ENCODE results near the gene NPFFR2. TPM values are rescaled to one million over a fixed set of nuclear protein-coding genes. Genes with fewer than 3 reads are reported as not detected.
A peak's percentile ranks its signal among the peaks of the same experiment; 100 is the strongest.
"Not testable (repeated sequence)": the region's sequence is repeated elsewhere in the genome, so short reads cannot be mapped to it uniquely, and the experiment has no call there.

NPFFR2 gene
- total RNA-seq, 1 experiment from 2014 or later = not detected

DNA sequence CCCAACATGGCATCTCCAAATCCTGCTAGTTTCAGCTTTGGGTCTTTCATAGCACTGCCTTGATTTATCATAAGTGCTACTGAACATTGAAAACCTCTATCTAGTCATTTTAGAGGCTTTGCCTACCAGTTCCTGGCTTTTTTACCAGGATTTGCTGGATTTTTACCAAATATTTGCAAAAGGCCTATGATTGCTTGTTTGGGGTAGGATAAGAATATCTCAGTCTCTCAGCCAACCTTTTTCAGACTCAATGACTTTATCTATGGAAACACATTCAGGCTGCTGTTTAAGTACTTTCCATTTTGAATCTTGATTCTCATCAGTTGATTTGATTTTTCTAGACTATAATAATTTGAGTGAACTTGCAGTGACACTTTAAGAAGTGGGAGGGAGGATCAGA is 80.1 kb downstream of the NPFFR2 start:
- no peak for DNase-seq (ENCODE audit: low read depth)

DNA sequence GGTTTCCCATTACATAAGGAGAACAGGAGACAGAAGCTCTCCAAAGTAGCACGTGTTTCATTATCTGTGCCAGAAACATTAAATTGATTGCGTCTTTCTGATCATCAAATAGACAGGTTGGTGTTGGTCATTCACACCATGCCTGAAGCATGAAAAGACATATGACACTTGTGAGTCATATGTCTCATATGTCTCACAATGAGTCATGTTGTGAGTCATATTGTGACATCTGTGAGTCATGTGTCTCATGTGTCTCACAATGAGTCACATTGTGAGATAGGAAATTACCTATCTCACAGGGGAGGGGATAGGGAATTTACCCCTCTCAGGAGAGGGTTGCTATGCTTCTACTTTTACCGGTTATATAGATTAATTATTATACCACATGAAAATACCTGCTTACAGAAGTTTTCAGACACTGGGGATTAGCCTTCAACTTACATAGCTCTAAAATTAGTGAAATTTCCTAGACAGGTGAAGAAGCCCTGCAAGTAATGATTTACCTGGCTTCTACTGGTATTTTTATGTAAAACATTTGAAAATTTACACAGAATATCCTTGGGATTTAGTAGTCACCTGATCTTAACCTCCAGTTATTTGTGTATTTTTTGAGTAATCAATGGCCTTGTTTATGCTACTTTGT is 80.8 kb downstream of the NPFFR2 start:
- peak; percentile 80 for DNase-seq (ENCODE audit: low read depth)

DNA sequence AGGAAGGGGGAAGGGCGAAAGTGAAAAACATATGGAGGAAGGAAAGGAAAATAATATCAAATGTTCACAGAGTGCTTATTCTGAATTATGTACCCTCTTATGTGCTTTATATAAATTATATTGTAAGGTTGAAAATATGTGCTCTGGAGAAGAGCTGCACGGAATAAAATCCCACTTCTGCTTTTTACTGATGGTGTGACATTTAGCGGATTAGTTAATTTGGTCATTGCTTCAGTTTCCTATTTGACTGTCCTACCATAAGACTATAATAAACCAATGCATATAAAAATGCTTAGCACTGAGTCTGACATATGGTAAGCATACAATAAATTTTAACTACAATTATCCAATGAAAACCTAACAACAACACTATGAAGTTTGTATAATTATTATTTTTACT is 86.2 kb downstream of the NPFFR2 start:
- no peak for DNase-seq (ENCODE audit: low read depth)

DNA sequence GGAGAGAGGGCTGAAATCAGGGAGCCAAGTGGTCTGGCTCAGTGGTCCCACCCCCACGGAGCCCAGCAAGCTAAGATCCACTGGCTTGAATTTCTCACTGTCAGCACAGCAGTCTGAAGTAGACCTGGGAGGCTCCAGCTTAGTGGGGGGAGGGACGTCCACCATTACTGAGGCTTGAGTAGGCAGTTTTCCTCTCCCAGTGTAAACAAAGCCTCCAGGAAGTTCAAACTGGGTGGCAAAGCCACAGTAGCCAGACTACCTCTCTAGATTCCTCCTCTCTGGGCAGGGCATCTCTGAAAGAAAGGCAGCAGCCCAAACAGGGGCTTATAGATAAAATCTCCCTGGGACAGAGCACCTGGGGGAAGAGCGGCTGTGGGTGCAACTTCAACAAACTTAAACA is 88.1 kb downstream of the NPFFR2 start:
- no peak for DNase-seq (ENCODE audit: low read depth)

DNA sequence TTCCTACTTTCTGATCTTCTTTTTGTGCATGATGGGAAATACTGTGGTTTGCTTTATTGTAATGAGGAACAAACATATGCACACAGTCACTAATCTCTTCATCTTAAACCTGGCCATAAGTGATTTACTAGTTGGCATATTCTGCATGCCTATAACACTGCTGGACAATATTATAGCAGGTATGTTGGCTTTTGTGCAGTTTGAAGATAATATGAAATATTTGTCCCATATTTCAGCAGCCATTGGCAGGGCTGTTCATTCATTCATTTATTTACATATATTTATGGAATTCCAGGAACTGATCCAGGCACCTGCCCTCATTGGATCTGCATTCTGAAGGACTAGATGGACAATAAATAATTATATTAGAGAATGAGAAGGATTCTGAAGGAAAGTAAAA is 96.9 kb downstream of the NPFFR2 start:
- no peak for DNase-seq (ENCODE audit: low read depth)

DNA sequence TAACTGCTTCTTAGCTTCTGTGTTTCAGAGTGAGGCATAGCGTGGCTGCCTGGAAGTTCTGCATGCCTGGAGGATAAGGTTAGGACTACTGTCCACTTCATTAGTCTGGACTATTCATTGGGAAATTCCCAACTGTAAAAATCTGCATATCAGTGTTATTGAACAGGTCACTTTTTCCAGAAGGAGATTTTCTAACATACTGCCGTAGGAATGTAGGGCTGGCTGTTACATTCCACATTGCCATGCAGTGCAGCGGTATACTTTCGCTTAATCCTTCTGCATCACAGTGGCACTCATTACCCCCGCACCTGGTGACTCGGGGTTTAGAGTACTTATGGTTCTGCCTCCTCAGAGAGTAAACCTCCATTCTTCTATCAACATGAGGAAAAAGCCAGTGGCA is 104.6 kb downstream of the NPFFR2 start:
- no peak for DNase-seq (ENCODE audit: low read depth)

DNA sequence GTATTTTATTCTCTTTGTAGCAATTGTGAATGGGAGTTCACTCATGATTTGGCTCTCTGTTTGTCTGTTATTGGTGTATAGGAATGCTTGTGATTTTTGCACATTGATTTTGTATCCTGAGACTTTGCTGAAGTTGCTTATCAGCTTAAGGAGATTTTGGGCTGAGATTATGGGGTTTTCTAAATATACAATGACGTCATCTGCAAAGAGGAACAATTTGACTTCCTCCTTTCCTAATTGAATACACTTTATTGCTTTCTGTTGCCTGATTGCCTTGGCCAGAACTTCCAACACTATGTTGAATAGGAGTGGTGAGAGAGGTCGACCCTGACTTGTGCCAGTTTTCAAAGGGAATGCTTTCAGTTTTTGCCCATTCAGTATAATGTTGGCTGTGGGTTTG is 108.2 kb downstream of the NPFFR2 start:
- DNase-seq (ENCODE audit: low read depth) = not testable (repeated sequence)

DNA sequence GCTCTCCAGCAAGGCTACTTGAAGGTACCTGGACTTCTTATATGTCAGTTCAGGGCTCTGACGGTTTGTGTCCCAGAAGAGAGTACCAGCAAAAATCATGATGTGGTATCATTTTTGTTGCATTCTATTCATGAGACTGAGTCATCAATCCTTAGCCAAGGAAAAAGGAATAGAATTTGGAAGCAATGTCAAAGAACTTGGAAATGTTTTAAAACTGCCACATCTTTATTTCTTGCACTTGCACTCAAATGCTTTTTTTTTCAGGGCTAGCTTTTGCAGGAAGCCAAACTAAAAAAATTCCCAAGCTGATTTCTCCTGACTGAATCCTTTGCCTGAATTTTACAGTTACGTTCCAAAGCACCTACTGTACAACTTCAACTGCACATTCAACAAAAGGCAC is 112.4 kb downstream of the NPFFR2 start:
- DNase-seq (ENCODE audit: low read depth) = no peak

DNA sequence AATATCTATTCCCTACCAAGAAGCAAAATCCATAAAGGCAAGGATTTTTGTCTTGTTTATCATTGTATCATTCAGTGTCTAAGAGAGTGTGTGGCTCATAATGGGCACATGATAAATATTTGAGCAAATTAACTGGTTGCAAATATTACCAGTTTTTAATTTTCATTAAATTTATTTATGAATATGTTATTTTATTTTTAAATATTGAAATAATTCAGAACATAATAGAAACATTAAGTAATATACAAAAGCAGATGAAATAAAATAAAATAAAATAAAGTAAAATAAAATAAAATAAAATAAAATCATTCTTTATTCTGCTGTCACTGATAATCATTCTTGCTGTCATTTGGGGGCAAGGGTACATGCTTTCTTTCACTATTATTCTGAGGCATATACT is 120.9 kb downstream of the NPFFR2 start:
- no peak for DNase-seq (ENCODE audit: low read depth)

DNA sequence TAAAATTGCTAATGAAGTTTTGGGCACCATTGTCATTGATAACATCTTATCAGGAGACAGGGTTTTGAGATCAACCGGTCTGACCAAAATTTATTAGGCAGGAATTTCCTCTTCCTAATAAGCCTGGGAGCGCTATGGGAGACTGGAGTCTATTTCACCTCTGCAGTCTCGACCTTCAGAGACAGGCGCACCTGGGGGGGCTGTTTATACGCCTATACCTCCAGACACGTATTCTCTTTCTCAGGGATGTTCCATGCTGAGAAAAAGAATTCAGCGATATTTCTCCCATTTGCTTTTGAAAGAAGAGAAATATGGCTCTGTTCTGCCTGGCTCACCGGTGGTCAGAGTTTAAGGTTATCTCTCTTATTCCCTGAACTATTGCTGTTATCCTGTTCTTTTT is 121.8 kb downstream of the NPFFR2 start:
- DNase-seq (ENCODE audit: low read depth) = not testable (repeated sequence)

DNA sequence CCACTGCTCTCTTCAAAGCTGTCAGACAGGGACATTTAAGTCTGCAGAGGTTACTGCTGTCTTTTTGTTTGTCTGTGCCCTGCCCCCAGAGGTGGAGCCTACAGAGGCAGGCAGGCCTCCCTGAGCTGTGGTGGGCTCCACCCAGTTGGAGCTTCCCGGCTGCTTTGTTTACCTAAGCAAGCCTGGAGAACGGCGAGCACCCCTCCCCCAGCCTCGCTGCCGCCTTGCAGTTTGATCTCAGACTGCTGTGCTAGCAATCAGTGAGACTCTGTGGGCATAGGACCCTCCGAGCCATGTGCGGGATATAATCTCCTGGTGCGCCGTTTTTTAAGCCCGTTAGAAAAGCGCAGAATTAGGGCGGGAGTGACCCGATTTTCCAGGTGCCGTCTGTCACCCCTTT is 137.5 kb downstream of the NPFFR2 start:
- not testable (repeated sequence) for DNase-seq (ENCODE audit: low read depth)

DNA sequence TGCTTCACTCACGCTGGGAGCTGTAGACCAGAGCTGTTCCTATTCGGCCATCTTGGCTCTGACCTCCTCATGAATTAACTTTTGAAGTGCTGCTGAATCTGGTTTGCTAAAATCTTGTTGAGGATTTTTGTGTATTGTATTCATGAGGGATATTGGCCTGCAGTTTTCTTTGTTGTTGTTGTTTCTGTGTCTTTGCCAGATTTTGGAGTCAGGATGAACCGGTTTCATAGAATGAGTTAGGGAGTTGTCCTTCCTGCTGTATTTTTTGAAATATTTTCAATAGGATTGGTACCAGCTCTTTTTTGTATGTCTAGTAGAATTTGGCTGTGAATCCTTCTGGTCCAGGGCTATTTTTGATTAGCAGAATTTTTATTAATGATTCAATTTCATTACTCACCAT is 138.1 kb downstream of the NPFFR2 start:
- DNase-seq (ENCODE audit: low read depth) = no peak

DNA sequence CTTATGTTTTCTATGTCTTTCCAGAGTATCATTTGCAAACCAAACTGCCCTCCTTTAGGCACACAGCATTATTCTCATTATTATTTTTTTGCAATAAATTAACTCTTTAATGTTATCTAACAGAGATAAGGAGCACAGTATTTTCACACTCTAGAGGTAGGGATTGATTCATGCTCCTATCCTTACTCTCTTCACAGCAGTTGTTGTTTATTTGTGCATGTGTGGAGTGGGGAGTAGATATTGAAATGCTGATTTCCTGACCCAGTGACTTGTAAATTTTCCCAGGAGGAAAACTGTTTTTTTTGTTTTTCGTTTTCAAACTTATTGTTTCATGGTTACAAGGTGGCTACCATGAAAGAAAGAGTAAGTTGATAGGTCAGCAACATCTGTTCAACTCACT is 140.0 kb downstream of the NPFFR2 start:
- DNase-seq (ENCODE audit: low read depth) = no peak

DNA sequence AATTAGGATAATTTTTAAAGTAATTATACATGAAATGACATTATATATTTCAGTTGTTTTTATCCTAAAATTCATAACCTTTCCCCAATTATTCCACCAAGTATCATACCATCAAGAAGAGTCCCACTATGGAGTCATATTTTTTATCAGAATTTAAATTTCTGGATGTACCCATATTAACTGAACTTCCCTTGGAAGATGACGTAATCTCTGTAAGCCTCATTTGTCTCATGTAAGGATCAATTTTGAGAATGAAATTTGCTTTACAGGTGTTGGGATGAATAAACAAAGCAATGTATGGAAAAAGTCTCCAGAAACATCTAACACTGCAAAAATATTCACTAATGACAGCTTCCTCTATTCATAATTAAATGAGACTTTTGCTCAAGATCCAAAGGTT is 147.5 kb downstream of the NPFFR2 start:
- no peak for DNase-seq (ENCODE audit: low read depth)

DNA sequence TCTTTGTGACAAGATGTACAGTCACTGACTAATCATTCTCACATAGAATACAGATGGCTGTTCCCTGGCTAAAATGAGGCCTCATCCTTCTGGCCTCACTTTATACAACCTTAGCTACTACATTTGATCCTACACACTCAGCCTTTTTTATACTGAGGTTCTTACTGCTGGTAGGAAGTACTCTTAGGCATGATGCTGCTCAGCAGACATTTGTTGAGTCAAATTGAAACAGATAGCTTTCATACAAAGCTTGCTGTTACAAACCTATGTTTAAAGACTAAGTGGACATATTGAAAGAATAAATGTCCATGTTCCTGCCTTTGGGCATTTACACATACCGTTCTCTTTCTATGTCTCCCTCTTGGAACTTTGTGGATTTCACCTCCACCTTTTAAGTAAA is 154.9 kb downstream of the NPFFR2 start:
- no peak for DNase-seq (ENCODE audit: low read depth)

DNA sequence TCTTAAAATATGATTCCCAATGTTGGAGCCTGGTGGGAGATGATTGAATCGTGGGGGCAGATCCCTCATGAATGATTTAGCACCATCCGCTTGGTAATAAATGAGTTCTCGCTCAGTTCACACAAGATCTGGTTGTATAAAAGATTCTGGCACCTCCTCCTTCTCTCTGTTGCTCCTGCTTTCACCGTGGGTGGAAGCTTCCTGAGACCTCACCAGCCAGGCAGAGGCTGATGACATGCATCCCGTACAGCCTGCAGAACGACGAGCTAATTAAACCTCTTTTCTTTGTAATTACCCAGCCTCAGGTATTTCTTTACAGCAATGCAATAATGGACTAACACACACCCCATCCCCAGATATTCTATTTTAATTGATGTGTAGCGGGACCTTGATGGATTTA is 162.2 kb downstream of the NPFFR2 start:
- DNase-seq (ENCODE audit: low read depth) = no peak

DNA sequence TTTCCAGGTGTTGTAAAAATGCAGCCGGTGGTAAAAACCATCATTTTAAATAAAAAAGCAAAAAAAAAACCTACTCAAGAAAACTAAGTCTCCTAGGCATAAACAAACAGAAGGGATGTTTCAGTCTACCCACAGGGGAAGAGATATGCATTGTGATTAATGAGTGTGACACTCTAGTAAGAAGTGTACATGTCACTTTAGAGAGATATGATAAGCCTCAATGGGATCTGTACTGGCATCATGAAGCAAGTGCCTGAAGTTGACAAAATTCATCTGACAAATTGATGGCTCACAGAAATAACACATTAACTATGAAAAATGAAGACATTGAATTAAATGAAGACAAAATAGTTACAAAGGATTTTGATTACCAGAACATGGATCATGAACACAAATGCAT is 162.7 kb downstream of the NPFFR2 start:
- DNase-seq (ENCODE audit: low read depth) = no peak

Other genes starting within 250 kb of the NPFFR2 start
- gene GC, start 247.9 kb upstream of the NPFFR2 start, total RNA-seq (2014; rRNA removed; shearing (Covaris generic)) = not detected in 2 replicates

All from RPMI7951 (cell line).